ENCODE measurements around the gene NFATC3. TPM values are rescaled to one million over a fixed set of nuclear protein-coding genes. Genes with fewer than 3 reads are reported as not detected.
"Not testable (repeated sequence)": the region's sequence is repeated elsewhere in the genome, so short reads cannot be mapped to it uniquely, and the experiment has no call there.

The NFATC3 gene
- total RNA-seq, 4 donors from 2014 or later, result 28.2 to 49.2 (median 31.9) TPM

DNA sequence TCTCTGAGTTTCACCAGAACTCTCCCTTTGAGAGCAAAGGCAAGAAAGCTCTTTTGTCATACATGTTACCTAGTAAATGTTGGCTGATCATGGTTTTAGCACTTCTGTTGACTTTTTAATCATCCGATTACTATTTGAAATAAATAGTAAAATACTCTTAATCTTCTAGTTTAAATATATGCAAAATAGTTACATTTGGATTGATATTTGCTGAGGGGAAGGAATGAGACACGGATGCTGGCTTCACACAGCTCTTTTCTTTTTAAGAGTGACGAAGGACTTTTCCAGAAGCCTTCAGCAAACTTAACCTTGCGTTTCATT is 9.4 kb downstream of the NFATC3 start:
- intact Hi-C loops (cut with DNase I; ENCODE audit: low total_unique reads), result no loop called here
- DNase-seq (ENCODE audit: low spot score in 2 of 2), result no peak
- no peak overlapping the region for H3K4me3 ChIP-seq (ENCODE audit: low read depth, poor library complexity, severe bottlenecking)
- no peak for TF ChIP-seq POLR2A (IDR thresholded peaks at IDR 0.05)
- TF ChIP-seq, protein P1, sequence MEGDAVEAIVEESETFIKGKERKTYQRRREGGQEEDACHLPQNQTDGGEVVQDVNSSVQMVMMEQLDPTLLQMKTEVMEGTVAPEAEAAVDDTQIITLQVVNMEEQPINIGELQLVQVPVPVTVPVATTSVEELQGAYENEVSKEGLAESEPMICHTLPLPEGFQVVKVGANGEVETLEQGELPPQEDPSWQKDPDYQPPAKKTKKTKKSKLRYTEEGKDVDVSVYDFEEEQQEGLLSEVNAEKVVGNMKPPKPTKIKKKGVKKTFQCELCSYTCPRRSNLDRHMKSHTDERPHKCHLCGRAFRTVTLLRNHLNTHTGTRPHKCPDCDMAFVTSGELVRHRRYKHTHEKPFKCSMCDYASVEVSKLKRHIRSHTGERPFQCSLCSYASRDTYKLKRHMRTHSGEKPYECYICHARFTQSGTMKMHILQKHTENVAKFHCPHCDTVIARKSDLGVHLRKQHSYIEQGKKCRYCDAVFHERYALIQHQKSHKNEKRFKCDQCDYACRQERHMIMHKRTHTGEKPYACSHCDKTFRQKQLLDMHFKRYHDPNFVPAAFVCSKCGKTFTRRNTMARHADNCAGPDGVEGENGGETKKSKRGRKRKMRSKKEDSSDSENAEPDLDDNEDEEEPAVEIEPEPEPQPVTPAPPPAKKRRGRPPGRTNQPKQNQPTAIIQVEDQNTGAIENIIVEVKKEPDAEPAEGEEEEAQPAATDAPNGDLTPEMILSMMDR (IDR thresholded peaks at IDR 0.05), result no peak
- WGBS, 2 donors, result 88 to 89% methylated on average over 4 of the region's 4 CpGs

DNA sequence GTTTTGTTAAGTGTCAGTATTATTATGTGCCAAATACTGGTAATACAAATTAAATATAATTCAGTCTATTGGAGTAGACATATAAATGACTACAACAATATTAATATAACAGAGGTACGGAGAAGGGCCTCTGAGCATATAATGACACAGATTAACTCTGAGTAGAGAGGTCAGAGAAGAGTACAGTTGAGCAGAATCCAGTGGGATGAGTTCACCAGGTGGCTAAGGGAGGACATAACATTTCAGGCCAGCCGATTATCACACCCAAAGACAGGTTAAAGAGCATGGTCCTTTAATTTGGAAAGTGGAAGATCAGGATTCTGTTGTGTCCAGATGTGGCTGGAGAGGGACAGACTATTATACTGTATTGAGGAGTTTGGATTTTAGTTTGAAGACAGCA is 11.3 kb downstream of the NFATC3 start:
- 96% methylated on average over 2 of the region's 2 CpGs for WGBS, 2 donors
- TF ChIP-seq POLR2A (IDR thresholded peaks at IDR 0.05), result no peak
- TF ChIP-seq, protein P1 (IDR thresholded peaks at IDR 0.05), result no peak
- intact Hi-C loops (cut with DNase I; ENCODE audit: low total_unique reads), result no loop called here
- no peak for DNase-seq (ENCODE audit: low spot score in 2 of 2)
- H3K4me3 ChIP-seq (ENCODE audit: low read depth, poor library complexity, severe bottlenecking), result no peak overlapping the region

DNA sequence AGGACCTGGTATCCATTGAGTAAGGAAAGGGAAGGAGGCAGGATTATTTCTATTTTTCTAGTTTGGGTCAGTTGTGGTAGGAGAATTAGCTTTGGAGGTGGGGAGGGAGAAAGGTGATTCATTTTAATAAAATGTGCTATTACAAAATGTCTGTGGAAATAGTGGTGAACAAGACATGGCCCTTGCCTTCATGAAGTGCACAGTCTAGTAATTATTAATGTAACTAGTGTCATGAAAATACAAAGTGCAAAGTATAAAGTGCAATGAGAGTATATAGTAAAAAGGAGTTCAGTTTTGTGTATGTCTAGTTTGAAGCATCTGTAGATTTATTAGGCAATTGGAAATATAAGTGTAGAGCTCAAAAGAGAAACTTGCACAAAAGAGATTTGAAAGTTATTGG is 11.9 kb downstream of the NFATC3 start:
- TF ChIP-seq POLR2A (IDR thresholded peaks at IDR 0.05), result no peak
- TF ChIP-seq, protein P1 (IDR thresholded peaks at IDR 0.05), result no peak
- no peak overlapping the region for H3K4me3 ChIP-seq (ENCODE audit: low read depth, poor library complexity, severe bottlenecking)
- DNase-seq (ENCODE audit: low spot score in 2 of 2), result no peak
- intact Hi-C loops (cut with DNase I; ENCODE audit: low total_unique reads), result no loop called here

DNA sequence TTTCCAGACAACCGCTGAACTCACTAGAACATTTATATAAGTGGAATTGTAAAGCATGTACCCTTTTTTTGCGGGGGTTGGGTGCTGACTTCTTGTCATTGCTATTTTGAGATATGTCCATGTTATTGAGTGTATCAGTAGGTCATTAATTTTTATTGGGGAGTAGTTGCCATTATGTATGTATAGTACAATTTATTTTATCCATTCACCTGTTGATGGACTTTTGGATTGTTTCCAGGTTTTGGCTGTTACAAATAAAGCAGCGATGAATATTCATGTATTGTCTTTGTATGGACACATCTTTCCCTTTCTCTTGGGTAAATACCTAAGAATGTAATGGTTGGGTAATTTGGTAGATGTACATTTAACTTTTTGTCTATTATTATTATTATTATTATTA is 12.7 kb downstream of the NFATC3 start:
- intact Hi-C loops (cut with DNase I; ENCODE audit: low total_unique reads), result no loop called here
- no peak for TF ChIP-seq POLR2A (IDR thresholded peaks at IDR 0.05)
- DNase-seq (ENCODE audit: low spot score in 2 of 2), result no peak
- no peak overlapping the region for H3K4me3 ChIP-seq (ENCODE audit: low read depth, poor library complexity, severe bottlenecking)
- 93 to 95% methylated on average over 3 of the region's 3 CpGs for WGBS, 2 donors

DNA sequence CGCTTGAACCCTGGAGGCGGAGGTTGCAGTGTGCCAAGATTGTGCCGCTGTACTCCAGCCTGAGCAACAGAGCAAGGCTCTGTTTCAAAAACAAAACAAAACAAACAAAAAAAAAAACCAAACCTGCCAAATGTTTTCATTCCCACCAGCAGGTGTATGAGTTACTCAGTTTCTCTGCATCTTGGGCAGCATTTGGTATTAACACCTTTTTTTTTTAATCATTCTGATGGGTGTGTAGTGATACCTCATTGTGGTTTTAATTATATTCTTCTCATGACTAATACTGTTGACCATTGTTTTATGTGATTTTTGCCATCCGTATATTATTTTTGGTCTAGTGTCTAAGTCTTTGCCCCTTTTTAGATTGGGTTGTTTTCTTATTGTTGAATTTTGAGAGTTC is 15.3 kb downstream of the NFATC3 start:
- no peak overlapping the region for H3K4me3 ChIP-seq (ENCODE audit: low read depth, poor library complexity, severe bottlenecking)
- no peak for DNase-seq (ENCODE audit: low spot score in 2 of 2)
- intact Hi-C loops (cut with DNase I; ENCODE audit: low total_unique reads), result no loop called here
- 66 to 81% methylated on average over 4 of the region's 4 CpGs for WGBS, 2 donors
- TF ChIP-seq, protein P1 (IDR thresholded peaks at IDR 0.05), result no peak
- no peak for TF ChIP-seq POLR2A (IDR thresholded peaks at IDR 0.05)

DNA sequence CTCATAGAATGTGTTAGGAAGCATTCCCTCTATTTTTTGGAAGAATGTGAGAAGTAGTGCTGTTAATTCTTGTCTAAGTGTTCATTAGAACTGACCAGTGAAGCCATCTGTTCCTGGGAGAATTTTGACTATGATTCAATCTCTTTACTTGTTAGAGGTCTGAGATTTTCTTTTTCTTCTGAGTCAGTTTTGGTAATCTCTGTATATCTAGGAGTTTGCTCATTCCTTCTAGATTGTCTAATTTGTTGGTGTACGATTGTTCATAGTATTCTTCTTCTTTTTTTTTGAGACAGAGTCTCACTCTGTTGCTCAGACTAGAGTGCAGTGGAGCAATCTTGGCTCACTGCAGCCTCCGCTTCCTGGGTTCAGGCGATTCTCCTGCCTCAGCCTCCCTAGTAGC is 20.4 kb downstream of the NFATC3 start:
- WGBS, 2 donors, result 94 to 96% methylated on average over 3 of the region's 3 CpGs
- H3K4me3 ChIP-seq (ENCODE audit: low read depth, poor library complexity, severe bottlenecking), result no peak overlapping the region
- TF ChIP-seq POLR2A (IDR thresholded peaks at IDR 0.05), result no peak
- TF ChIP-seq, protein P1 (IDR thresholded peaks at IDR 0.05), result no peak

DNA sequence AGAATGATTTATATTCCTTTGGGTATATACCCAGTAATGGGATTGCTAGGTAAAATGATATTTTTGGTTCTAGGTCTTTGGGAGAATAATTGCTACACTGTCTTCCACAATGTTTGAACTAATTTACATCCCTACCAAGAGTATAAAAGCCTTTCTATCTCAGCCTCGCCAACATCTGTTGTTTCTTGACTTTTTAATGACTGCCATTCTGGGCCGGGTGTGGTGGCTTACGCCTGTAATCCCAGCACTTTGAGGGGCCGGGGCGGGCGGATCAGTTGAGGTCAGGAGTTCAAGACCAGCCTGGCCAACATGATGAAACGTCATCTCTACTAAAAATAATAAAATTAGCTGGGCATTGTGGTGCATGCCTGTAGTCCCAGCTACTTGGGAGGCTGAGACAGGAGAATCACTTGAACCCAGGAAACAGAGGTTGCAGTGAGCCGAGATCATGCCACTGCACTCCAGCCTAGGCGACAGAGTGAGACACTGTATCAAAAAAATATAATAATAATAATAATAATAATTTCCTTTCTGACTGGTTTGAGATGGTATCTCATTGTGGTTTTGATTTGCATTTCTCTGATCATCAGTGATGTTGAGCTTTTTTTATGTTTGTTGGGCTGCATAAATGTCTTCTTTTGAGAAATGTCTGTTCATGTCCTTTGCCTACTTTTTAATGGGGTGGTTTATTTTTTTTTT is 22.2 kb downstream of the NFATC3 start:
- 69 to 78% methylated on average over 9 of the region's 9 CpGs for WGBS, 2 donors
- intact Hi-C loops (cut with DNase I; ENCODE audit: low total_unique reads); DNase-seq (ENCODE audit: low spot score in 2 of 2); H3K4me3 ChIP-seq (ENCODE audit: low read depth, poor library complexity, severe bottlenecking): not testable (repeated sequence)

More for the DNA sequence above, 20.4 kb downstream of the NFATC3 start:
- no peak for DNase-seq (ENCODE audit: low spot score in 2 of 2)
- intact Hi-C loops (cut with DNase I; ENCODE audit: low total_unique reads), result no loop called here

DNA sequence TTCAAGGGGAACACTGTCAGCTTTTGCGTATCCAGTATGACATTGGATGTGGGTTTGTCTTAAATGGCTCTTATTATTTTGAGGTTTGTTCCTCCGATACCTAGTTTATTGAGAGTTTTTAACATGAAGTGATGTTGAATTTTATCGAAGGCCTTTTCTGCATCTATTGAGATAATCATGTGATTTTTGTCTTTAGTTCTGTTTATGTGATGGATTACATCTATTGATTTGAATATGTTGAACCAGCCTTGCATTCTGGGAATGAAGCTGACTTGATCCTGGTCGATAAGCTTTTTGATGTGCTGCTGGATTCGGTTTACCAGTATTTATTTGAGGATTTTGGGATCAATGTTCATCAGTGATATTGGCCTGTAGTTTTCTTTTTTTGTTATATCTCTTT is 24.0 kb downstream of the NFATC3 start:
- intact Hi-C loops (cut with DNase I; ENCODE audit: low total_unique reads); H3K4me3 ChIP-seq (ENCODE audit: low read depth, poor library complexity, severe bottlenecking); DNase-seq (ENCODE audit: low spot score in 2 of 2): not testable (repeated sequence)
- 96 to 98% methylated on average over 5 of the region's 5 CpGs for WGBS, 2 donors

DNA sequence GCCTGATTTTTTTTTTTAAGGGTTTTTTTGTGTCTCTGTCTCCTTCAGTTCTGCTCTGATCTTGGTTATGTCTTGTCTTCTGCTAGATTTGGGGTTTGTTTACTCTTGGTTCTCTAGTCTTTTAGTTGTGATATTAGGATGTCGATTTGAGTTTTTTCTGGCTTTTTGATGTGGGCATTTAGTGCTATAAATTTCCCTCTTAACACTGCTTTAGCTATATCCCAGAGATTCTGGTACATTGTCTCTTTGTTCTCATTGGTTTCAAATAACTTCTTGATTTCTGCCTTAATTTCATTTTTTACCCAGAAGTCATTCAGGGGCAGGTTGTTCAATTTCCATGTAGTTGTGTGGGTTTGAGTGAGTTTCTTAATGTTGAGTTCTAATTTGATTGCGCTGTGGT is 25.4 kb downstream of the NFATC3 start:
- WGBS, 2 donors, result 96 to 100% methylated on average over 2 of the region's 2 CpGs

More for the DNA sequence above, 25.4 kb downstream of the NFATC3 start:
- H3K4me3 ChIP-seq (ENCODE audit: low read depth, poor library complexity, severe bottlenecking); DNase-seq (ENCODE audit: low spot score in 2 of 2); intact Hi-C loops (cut with DNase I; ENCODE audit: low total_unique reads): not testable (repeated sequence)
